GM21576 (cell line): ENCODE measurements around the gene FN1.

Experiments
- ATAC-seq: cut with Tn5 transposase; IDR thresholded peaks from one replicate; pipeline ENCODE4 v1.9.1; 2021; ENCODE audit warnings: mild to moderate bottlenecking, moderate library complexity; ENCODE audit not compliant: unreplicated experiment

The FN1 gene

DNA sequence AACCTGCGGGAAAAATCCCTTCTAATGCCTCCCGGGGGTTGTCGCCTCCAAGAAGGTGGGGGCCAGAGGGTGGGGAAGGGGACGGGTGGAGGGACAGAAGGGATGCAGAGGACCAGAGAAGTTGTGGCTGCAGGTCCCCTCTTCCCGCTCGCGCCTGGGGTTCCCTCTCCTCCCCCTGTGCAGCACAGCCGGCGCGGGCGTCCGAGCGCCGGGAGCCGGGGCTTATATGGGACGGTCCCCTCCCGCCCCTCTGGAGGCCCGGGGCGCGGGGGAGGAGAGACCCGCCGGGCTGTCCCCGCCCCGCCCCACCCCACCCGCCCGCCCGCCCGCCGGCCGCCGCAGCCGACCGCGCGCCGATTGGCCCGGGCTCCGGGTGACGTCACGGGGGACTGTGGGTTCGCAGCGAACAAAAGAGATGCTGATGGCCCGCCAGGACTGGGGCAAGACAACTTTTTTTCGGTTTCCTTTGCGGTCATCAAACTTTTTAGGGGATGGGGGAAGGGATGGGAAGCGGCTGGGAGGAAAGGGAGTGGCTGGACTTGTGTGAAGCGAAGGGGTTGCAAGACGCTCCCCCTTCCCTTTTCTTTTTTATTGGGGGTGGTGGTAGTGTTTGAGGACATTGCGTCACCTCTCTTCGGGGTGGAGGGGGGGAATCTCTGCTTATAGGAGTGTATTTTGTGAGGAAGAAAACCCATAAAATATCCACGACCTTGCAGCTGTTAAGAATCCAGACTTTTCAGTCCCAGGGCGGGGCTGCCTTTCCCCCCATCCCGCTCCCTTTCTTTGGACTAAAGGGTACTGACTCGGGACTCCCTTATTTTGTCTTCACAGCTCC lies at the start of gene FN1:
Gene FN1 (minus strand): TSS at position 199 of the 835 bp plus-strand sequence. CDS start 266 bp downstream, outside the sequence.
- ATAC-seq: peak; percentile 62

DNA sequence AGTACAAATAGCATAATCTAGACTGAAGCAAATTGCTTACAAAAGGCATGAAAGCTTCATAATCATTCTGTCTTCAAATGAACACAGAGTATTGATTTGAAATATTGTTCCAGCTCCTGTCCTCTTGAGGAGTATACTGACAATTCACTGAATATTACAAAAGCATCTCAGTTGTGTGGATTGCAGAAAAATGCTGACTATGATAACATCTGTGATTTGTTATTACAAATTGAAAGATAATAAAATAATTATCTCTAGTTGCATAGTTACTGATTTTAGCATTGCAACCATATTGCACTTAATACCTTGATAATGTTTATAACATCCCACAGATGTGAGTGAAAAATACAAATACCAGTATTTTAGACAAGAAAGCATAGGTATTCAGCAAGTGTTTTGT lies 49.2 kb upstream of the FN1 start:
- ATAC-seq: no peak

DNA sequence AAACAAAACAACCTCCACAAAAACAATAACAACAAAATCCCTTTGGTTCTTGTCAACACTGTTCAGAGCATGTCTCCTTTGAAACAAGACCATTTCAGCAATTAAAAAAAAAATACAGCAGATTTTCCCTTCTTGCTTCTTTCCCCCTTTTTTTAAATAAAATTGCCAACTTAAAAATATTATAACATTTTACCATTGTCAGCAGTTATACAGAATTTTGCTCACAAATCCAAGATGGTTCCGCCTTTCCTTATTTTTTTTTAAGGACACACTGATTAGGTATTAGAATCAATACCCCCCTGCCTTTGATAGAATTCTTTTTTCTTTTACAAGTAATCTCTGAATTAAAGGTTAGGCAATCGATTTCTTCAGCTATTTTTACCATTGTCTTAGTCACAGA lies 48.7 kb upstream of the FN1 start:
- no peak for ATAC-seq

DNA sequence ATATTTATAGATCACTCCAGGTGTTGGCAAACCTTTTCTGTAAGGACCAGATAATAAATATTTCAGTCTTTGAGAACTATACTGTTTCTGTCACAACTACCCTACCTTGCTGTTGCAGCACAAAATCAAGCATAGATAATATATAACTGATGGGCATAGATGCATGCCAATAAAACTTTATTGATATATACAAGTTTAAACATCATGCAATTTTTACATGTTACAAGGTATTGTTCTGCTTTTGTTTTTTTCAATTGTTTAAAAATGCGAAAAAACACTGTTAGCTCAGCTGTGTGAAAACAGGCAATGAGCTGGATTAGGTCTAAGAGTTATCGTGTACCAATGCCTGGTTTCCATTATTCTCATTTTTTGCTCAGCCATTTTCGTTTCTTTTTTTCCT lies 47.6 kb upstream of the FN1 start:
- no peak for ATAC-seq

DNA sequence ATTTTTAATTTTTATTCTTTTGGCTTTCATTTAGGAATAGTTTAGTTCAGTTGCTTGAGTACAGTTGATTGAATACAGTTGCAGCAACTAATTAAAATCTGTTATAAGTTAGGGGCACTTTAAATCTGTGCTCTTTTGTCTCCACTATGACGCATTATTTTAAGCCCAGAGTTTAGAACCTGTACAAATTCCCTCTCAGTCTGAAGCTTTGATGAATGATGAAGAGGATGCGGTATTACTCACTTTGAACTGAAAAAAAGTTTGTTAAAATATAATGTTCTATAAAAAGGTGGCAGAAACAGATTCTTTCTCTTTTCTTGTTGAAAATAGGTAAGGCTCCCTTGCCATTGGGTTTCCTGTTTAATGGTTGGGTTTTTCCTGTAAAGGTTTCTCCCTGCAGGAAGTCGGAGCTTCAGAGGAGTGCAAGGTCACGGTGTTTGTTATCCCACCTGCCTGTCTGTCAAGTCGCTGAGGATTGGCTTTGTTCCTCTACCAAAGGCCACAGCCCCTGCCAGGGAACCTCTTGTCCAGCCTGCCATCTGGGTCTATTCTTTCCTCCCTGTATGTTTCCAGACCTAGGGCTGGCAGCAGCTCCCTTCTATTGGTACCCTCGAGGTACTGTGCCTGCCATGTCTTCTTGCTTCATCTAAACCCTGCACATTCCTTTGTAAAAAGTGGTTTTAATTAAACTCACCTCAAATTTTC lies 43.8 kb upstream of the FN1 start:
- no peak for ATAC-seq

DNA sequence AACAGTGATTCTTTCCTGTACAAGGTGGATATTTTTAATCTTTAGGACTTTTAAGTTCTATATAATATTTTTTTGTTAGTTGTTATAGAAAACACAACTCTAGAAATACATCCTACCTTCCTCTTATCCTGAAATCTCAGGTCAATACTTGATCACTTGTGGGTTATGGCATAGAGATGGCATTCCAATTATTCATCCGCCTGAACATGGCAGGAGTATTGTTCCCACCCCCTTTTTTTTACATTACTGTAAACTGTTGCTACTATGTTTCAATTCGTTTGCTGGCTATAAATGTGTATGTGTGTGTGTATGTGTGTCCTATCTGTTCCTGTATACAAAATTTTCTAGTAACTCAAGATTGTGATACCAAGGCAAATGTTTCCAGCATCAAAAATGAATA lies 43.3 kb upstream of the FN1 start:
- no peak for ATAC-seq

DNA sequence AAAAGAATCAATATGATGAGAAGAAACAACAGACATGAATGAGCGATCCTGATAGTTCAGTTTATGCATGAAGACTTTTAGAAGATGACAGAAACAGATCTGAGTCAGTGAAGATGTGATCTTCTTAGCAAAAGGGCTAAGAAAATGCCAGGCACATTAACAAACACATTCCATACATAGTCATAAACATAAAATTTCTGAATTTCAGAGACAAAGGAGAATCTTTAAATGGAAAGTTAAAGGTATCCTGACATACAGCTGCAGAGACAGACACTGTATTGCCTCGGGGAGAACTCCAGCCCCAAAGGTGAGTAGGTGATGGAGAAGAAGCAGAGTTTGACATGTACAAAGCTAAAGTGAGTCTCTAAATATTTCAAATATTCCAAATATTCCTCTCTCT lies 40.6 kb upstream of the FN1 start:
- ATAC-seq: no peak

DNA sequence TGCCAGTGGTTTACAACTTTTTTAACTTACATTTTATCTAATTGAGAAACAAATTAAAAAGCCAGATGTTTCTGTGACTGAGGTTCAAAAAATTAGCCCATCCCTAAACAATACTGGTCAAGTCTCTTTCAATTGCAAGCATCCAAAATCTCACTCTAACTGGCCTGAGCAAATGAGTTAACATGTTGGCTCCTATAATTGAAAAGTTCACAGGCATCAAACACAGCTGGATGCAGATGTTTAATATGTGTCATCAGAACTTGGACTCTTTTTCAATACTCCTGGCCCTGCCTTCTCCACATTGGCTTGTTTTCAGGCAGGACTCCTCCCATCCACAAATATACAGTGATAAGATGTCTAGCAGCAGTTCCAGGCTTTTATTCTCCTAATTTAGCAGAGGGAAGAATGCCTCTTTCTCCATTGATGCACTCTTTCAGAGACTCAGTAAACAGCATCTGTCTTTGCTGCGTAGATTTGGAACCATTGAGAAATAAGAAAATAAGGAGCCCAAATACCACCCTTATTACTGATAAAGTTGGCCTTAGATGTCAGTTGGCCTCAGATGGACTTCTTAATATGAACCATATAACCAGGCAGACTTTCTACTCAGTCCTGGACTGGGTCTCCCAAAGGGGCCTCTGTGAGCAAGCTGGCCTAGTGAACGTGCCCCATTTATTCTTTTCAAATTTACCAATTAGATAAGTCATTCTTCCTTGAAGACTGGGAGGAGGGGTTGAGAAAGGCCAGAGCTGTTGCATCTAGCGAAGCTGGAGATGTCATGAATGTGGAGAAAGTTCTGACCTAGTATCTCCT lies 30.4 kb upstream of the FN1 start:
- ATAC-seq: no peak

DNA sequence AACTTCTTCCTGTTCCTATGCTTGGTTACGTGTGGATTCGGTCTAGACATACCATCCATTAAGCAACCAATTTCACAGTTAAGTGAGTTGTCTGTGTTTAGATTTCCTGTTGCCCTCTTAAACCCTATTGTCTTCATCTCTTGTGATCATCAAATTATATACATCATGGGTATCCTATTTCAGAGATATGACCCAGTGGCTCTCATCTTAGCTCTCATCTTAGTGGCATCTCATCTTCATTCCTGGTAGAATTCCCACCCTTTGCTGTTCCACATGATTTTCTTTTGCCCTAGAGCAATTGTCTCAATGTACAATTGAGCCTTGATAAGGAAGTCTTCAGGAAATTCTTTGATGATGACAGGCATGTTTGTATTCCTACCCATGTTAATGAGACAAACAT lies 29.4 kb upstream of the FN1 start:
- no peak for ATAC-seq

DNA sequence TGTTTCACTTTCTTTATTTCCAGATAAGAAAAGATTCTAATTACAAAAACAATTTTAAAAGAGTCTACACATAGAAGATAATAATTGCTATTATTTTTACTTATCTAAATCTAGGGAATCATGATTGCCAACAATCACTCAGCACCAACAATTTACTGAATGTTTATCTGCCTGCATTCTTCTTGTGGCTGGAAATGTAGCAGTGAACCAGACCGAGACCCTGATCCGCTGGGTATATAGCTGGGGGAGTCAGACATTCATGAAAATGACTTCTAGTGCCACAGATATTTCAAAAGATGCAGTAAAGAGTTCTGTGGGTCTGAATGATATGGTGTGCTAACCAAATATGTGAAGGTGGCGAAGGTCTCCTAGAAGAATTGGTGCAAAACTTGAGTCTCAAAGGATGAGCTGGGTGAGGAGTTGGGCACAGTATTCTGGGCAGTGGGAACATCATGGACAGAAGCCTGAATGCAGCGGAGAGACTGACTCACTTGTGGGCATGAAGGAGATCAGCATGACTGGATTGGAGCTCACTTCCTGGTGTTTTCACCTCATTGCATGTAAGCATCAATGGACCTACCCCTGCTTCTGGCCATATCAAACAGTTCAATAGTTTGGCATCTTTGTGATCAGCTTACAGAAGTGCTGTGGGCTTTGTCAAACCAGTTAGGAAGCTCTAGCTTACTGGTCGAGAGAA lies 26.1 kb upstream of the FN1 start:
- no peak for ATAC-seq

DNA sequence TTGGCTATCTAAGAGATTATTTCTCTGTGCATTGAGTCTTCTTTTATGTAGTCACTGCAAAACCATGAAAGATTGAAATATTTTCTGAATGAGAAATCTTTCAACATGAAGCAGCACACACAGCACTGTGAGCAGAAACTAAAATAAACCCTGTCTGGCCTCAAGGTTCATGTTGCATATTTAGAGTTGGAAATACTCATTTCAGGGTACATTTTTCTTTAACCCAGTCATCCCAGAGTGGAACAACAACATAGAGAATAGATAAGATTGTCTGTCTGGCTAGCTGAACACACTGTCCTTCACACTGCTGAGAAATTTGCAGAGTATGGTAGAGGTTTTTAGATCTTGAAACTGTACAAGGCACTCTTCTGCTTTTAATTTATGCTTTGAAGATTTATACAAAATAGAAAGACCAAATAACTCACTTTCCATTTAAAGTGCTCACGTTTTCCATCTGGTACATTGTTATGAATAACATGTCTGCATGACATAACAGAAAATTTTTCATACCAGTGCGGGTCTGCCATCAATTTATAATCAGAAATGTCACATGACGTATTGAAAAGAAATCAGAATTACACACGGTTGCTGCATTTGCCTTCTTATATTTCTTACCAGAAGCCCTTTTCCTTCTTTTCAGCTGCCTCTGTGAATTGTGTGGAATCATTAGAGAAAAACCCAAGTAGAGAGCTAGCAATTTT lies 25.0 kb upstream of the FN1 start:
- no peak for ATAC-seq

DNA sequence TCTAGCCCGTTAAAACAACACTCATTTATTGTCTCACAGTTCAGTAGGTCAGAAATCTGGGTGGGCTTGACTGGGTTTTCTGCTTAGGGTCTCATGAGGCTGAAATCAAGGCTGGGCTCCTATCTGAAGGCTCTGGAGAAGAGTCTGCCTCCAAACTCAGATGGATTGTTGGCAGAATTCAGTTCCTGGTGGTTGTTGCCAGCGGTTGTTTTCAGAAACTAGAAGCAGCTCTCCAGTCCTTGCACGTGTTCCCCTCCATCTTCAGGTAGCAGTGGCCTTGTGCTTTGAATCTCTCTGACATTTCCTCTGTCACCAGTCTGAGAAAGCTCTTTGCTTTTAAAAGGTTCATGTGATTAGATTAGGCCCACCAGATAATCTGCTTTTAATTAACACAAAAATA lies 20.1 kb upstream of the FN1 start:
- no peak for ATAC-seq

DNA sequence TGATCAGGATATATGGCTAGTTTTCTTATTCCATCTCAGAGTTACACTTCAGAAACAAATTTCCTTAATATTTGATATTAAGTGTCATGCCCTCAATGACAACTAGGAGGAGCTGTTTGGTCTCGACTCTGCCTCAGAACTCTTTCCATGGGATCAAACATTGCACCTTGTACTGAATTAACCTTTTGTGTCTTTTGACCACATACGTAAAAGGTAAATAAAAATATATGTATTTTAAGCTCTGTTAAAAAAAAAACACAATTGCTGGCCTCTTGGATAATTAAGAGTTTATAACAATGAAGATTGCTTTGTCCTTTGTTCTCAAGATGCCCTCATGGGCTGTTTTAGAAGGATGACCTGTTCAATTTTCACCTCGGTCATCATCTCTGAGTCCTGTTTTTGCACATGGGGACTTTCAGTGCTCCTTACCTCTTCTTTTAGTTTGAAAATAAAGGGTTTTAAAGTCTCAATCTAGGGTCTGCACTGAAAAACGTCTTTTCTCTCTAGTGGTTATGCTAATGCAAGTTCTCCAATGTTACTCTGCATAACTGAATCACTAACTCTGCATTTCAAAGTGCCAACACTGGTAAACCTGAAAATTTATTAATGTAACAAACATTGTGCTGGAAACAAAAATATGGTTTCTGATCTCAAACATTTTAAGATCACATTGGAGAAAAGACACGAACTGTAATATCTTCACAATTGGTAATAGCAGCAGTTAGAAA lies 18.8 kb upstream of the FN1 start:
- peak; percentile 63 for ATAC-seq

DNA sequence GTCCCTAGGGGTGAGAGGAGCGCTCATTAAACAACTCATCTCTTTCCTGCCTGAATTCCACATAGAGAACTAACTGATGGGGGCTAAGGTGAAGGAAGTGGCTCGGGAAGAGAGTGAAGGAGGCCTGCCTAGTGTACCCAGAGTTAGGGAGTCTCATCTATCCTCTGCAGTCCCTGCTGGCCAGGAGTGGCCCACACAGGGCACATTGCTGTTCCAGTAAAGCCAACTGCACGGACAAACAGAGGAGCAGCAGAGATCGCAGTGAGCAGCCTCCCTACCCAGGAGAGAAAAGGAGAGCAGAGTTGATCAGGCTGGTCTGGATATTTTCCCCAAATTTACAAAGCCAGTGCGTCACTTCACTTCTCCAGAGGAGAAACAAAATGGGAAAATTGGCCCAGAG lies 16.9 kb upstream of the FN1 start:
- no peak for ATAC-seq

DNA sequence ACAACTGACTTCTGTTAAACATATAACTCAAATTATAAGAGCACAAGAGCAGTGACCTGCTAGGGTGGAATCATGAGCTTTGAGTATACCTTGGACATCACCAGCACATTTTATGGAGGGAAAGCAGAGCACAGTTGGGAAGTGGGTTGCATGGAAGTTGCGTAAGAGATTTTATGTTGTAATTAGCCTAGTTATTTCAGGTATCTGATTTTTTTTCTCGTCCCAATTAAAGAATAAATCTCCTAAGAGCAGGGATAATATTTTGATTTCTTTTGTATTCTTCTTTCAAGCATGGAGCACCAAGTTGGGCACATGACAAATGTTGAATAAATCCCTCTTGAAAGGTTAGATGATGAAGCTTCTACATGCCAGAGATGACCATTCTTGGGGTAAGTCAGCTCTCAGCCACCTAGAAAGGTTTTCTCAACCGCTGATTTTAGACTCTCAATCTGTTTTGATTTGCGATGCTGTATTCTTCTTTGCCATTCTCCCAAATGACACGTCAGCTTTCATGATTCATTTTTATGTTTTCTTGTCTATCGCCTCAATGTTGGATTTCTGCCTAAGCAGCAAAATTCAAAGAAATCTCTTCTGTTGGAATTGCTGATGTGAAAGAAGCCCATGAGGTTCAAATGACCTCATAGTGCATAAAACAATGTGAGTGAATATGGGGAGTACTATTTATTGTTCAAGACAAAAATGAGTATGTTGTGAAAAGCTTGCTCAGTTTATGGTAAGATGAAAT lies 15.3 kb upstream of the FN1 start:
- no peak for ATAC-seq

DNA sequence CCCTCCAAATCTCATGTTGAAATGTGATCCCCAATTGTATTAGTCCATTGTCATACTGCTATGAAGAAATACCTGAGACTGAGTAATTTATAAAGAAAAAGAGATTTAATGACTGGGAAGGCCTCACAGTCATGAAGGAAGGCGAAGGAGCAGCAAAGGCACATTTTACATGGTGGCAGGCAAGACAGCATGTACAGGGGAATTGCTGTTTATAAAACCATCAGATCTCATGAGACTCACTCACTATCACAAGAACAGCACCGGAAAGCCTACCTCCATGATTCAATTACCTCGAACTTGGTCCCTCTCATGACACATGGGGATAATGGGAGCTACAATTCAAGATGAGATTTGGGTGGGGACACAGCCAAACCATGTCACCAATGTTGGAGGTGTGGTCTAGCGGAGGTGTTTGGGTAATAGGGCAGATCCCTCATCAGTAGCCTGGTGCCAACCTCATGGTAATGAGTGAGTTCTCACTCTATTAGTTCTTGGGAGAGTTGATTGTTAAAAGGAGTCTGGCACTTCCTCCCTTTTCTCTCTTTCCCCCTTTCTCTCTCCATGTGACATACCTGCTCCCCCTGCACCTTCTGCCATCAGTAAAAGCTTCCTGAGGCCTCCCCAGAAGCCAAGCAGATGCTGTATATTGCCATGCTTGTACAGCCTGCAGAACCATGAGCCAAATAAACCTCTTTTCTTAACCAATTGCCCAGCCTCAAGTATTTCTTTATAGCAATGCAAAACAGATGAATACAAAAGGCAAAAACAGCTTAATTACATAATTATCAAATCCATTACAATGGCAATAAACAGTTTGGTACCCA lies 14.5 kb upstream of the FN1 start:
- no peak for ATAC-seq

DNA sequence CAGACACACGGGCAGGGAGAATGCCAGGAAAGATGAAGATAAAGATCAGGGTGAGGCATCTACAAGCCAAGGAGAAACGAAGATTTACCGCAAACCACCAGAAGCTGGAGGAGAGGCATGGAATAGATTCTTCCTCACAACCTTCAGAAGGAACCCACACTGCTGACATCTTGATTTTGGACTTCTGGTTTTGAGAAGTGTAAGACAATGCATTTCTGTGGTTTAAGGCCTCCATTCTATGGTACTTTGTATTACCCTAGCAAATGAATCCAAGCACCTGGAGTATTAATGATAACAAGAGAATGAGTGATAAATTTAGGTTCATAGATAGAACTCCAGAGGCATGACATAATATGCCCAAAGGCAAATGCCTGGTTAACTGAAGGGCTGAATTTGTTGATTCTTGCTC lies 11.8 kb upstream of the FN1 start:
- ATAC-seq: no peak

DNA sequence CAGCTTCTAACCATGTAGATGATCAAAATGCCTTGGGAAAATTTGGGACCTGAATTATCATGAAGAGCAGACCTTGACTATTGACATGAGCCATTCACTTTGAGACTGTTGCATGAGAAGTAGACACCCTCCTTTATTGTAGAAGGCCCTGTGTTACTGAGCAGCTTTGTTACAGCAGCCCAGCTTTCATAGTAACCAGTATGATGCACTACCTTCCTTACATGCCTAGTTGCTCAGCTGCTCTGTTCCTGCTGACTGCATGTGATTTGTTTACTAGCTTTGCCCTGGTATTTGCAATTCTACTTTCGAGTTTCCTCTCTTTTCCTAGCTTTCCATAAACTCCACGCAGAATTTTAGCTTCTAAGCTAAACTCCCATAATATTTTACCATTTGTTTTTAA lies 11.2 kb upstream of the FN1 start:
- ATAC-seq: no peak
